TTC549 (cell line): ENCODE data around the gene ELMO2.

Source experiments
- FAIRE-seq: peaks from 2 replicates; lab custom pipeline; 2012; peaks lifted over from hg19 to GRCh38; lab: Jason Lieb, UNC

The ELMO2 gene

GRCh38 chr20:46406200-46406985, at the start of gene ELMO2:
Gene ELMO2 (minus strand): TSS chr20:46406615. CDS start chr20:46394482, 12,133 bp downstream.
- no peak for FAIRE-seq

- no peak for FAIRE-seq
These were observed 49.3 kb upstream of the ELMO2 start for GRCh38 chr20:46455729-46456128.

- no peak for FAIRE-seq
These were observed 40.4 kb upstream of the ELMO2 start for GRCh38 chr20:46446851-46447250.

- no peak for FAIRE-seq
These were observed 33.4 kb upstream of the ELMO2 start for GRCh38 chr20:46439837-46440236.

- FAIRE-seq: no peak
These were observed 31.8 kb upstream of the ELMO2 start for GRCh38 chr20:46438156-46438750.

GRCh38 chr20:46435146-46435545, 28.7 kb upstream of the ELMO2 start:
- FAIRE-seq: no peak

- FAIRE-seq: no peak
These were observed 28.2 kb upstream of the ELMO2 start for GRCh38 chr20:46434597-46434996.

GRCh38 chr20:46433051-46433450, 26.6 kb upstream of the ELMO2 start:
- no peak for FAIRE-seq

- FAIRE-seq: no peak
These were observed 24.7 kb upstream of the ELMO2 start for GRCh38 chr20:46430921-46431712.

GRCh38 chr20:46427384-46427783, 21.0 kb upstream of the ELMO2 start:
- no peak for FAIRE-seq

GRCh38 chr20:46423882-46424482, 17.6 kb upstream of the ELMO2 start:
- FAIRE-seq: no peak

GRCh38 chr20:46423342-46423741, 16.9 kb upstream of the ELMO2 start:
- no peak for FAIRE-seq

- no peak for FAIRE-seq
These were observed 14.5 kb upstream of the ELMO2 start for GRCh38 chr20:46420878-46421277.

- FAIRE-seq: peak; percentile 17
These were observed 13.5 kb upstream of the ELMO2 start for GRCh38 chr20:46419882-46420281.

- FAIRE-seq: no peak
These were observed 10.4 kb upstream of the ELMO2 start for GRCh38 chr20:46416839-46417238.

- FAIRE-seq: no peak
These were observed 10.0 kb upstream of the ELMO2 start for GRCh38 chr20:46416421-46416820.

GRCh38 chr20:46415773-46416172, 9.4 kb upstream of the ELMO2 start:
- no peak for FAIRE-seq

GRCh38 chr20:46414608-46415007, 8.2 kb upstream of the ELMO2 start:
- no peak for FAIRE-seq

GRCh38 chr20:46411637-46412036, 5.2 kb upstream of the ELMO2 start:
- FAIRE-seq: no peak

- FAIRE-seq: no peak
These were observed 1.9 kb upstream of the ELMO2 start for GRCh38 chr20:46408281-46408731.

- FAIRE-seq: no peak
These were observed 1.2 kb upstream of the ELMO2 start for GRCh38 chr20:46407671-46407996.

- no peak for FAIRE-seq
These were observed 713 bp upstream of the ELMO2 start for GRCh38 chr20:46406986-46407670.
